Measurements from ENCODE around the gene HIPK1.
"Not testable (repeated sequence)": the region's sequence is repeated elsewhere in the genome, so short reads cannot be mapped to it uniquely, and the experiment has no call there.

Gene HIPK1

GRCh38 chr1:113945329-113945728, 16.2 kb downstream of the HIPK1 start:
- DNase-seq (ENCODE audit: low read depth) = no peak

GRCh38 chr1:113946112-113946511, 17.0 kb downstream of the HIPK1 start:
- DNase-seq (ENCODE audit: low read depth) = no peak

- DNase-seq (ENCODE audit: low read depth) = peak; percentile 25
Measured at GRCh38 chr1:113946678-113947387, 17.7 kb downstream of the HIPK1 start.

GRCh38 chr1:113947388-113948107, 18.4 kb downstream of the HIPK1 start:
- DNase-seq (ENCODE audit: low read depth) = no peak

GRCh38 chr1:113948151-113948550, 19.0 kb downstream of the HIPK1 start:
- DNase-seq (ENCODE audit: low read depth) = not testable (repeated sequence)

- DNase-seq (ENCODE audit: low read depth) = peak; percentile 49
Measured at GRCh38 chr1:113949007-113949406, 19.9 kb downstream of the HIPK1 start.

GRCh38 chr1:113950908-113951307, 21.8 kb downstream of the HIPK1 start:
- no peak for DNase-seq (ENCODE audit: low read depth)

GRCh38 chr1:113951719-113952118, 22.6 kb downstream of the HIPK1 start:
- no peak for DNase-seq (ENCODE audit: low read depth)

GRCh38 chr1:113957984-113958383, 28.9 kb downstream of the HIPK1 start:
- no peak for DNase-seq (ENCODE audit: low read depth)

GRCh38 chr1:113958691-113959090, 29.6 kb downstream of the HIPK1 start:
- no peak for DNase-seq (ENCODE audit: low read depth)

- DNase-seq (ENCODE audit: low read depth) = no peak
Measured at GRCh38 chr1:113963281-113963906, 34.3 kb downstream of the HIPK1 start.

GRCh38 chr1:113965703-113966412, 36.7 kb downstream of the HIPK1 start:
- no peak for DNase-seq (ENCODE audit: low read depth)

- no peak for DNase-seq (ENCODE audit: low read depth)
Measured at GRCh38 chr1:113972954-113973353, 43.8 kb downstream of the HIPK1 start.

GRCh38 chr1:113975211-113975895, 46.2 kb downstream of the HIPK1 start:
- DNase-seq (ENCODE audit: low read depth) = peak; percentile 33

GRCh38 chr1:113976609-113977278, 47.6 kb downstream of the HIPK1 start:
- DNase-seq (ENCODE audit: low read depth) = peak; percentile 58

GRCh38 chr1:113977906-113978305, 48.8 kb downstream of the HIPK1 start:
- no peak for DNase-seq (ENCODE audit: low read depth)

GRCh38 chr1:113978863-113979702, 50.0 kb downstream of the HIPK1 start, which contains the start of gene OLFML3:
TSS of gene OLFML3 (plus strand) at chr1:113979474. CDS start at chr1:113979517, 43 bp downstream.
- peak; percentile 94 for DNase-seq (ENCODE audit: low read depth)

GRCh38 chr1:113980110-113980509, 51.0 kb downstream of the HIPK1 start:
- no peak for DNase-seq (ENCODE audit: low read depth)

GRCh38 chr1:113981962-113982931, 53.1 kb downstream of the HIPK1 start:
- DNase-seq (ENCODE audit: low read depth) = peak; percentile 72
